Stimulated activated CD4-positive, alpha-beta T cell treated with anti-CD3 and anti-CD28 coated beads, Interleukin-4, amount 100 ng/mL, for 24 hours (primary cell): Measurements from ENCODE around the gene GCN1.
A peak's percentile ranks its signal among the peaks of the same experiment; 100 is the strongest.
"Not testable (repeated sequence)": the region's sequence is repeated elsewhere in the genome, so short reads cannot be mapped to it uniquely, and the experiment has no call there.

Experiments used
- DNase-seq: peaks from one replicate; pipeline ENCODE4 v3.0.0-alpha.2; 2020

Gene GCN1, protein sequence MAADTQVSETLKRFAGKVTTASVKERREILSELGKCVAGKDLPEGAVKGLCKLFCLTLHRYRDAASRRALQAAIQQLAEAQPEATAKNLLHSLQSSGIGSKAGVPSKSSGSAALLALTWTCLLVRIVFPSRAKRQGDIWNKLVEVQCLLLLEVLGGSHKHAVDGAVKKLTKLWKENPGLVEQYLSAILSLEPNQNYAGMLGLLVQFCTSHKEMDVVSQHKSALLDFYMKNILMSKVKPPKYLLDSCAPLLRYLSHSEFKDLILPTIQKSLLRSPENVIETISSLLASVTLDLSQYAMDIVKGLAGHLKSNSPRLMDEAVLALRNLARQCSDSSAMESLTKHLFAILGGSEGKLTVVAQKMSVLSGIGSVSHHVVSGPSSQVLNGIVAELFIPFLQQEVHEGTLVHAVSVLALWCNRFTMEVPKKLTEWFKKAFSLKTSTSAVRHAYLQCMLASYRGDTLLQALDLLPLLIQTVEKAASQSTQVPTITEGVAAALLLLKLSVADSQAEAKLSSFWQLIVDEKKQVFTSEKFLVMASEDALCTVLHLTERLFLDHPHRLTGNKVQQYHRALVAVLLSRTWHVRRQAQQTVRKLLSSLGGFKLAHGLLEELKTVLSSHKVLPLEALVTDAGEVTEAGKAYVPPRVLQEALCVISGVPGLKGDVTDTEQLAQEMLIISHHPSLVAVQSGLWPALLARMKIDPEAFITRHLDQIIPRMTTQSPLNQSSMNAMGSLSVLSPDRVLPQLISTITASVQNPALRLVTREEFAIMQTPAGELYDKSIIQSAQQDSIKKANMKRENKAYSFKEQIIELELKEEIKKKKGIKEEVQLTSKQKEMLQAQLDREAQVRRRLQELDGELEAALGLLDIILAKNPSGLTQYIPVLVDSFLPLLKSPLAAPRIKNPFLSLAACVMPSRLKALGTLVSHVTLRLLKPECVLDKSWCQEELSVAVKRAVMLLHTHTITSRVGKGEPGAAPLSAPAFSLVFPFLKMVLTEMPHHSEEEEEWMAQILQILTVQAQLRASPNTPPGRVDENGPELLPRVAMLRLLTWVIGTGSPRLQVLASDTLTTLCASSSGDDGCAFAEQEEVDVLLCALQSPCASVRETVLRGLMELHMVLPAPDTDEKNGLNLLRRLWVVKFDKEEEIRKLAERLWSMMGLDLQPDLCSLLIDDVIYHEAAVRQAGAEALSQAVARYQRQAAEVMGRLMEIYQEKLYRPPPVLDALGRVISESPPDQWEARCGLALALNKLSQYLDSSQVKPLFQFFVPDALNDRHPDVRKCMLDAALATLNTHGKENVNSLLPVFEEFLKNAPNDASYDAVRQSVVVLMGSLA (N-terminal part only)

DNA sequence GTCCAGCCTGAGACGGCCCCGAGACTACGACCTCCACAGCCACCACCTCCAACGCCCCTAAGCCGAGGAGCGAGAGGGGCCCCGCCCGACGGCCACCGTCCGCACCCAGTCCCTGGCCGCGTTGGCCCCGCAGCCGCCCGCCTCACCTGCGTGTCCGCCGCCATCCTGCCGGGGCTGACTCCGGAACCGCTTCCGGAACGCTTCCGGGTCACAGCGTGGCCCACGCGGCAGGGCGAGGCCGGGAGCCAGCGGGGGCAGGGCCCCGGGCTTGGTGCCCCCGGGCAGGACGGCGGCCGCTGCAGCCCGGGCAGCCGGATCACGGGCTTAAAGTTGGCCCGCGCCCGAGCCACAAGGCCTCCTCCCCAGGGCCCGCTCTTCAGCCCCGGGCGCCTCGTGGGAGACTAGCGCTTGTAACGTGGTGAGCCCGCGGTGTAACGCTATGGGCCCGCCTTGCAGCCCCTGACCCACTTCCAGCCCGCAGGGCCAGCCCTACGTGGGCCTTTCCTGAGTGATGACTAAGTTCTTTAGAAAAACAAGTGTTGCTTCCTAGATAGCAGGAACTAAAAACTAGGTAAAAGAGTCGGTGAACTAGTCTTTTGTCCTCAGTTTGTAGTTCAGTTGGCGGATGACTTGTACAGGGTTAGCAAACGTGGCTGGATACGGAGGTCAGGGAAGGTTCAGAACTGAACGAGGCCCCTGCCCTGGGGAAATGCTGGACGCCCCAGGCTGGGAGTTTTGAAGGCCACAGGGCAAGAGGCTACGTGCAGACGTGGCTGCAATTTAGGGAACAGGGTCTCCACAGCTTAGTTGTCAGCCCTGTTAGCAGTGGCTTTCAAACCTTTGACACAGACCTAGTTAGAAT, at the start of gene GCN1:
Gene GCN1 (minus strand): TSS at position 182 of the 862 bp plus-strand sequence. CDS start 18 bp downstream, at position 164.
- peak; percentile 90 for DNase-seq

DNA sequence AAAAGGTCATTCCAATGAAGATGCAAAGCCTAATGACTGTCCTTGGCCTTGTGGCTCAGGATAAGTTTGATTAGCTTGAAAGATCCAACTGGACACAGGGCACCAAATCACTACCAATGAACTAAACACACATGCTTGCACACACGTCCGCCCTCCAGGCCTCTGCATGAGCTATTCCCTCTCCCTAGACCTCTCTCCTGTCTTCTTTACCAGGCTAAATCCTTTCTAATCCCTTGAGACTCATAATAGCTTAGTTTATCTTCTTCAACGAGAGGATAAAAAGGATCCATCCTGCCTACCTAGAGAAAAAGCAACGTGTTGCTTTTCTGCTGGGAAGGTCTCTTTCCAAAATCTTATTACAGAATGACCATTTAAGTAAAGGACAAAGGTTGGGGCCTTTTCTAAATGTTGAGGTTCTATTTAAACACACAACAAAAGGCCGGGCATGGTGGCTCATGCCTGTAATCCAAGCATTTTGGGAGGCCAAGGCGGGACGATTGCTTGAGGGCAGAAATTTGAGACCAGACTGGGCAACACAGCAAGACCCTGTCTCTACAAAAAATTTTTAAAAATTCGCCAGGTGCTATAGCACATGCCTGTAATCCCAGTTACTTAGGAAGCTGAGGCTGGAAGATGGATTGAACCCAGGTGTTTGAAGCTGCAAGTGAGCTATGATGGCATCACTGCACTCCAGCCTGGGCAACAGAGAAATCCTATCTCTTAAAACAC, 48.6 kb upstream of the GCN1 start:
- DNase-seq: no peak

- no peak for DNase-seq
Measured at GRCh38 chr12:120242275-120242799, 47.8 kb upstream of the GCN1 start.

DNA sequence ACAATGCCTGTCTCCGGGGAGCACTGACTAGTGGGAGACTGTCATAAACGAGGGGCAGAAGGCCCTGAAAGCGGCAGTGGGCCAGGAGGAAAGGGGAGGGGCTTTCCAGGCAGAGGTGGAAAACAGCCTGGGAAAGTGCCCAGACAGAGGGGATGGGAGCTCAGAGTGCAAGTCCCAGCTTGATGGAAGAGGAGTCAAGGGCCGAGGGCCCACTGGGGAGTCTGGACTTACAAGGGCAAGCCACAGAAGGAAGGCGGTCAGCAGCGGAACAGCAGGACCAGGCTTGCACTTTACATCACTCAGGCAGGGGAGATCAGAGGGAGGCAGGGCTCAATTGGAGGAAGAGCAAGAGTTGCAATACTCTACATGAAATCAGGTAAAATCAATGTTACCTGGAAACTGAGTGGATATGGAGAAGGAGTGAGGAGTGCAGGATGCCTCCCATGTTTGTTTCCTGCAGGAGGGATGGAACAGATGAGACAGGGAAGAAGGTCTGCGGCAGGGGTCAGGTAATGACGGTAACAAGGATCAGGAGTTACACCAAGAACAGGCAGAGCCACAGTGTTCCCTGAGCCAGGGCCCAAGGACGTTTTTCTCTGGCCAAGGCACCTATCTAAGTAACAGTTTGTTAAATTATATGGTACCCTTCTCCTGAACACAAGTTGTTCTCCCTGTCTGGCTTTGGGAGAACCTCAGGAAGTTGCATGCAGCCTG, 47.2 kb upstream of the GCN1 start:
- no peak for DNase-seq

DNA sequence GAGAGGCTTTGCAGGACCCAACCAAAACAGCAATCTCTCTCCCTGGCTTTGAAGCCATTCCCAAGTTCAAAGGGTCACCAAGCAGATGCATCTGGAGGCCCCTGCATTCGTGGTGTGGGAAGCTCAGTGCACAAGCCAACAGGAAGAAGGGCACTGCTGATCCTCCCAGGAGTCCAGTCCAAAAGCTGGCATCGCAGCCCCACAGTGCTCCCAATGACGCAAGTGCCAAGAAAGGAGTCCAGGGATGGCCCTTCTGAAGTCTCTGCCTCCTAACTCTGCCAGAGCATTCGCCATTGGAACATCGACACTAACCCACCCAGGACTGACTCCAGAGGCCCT, 45.9 kb upstream of the GCN1 start:
- DNase-seq: no peak

DNA sequence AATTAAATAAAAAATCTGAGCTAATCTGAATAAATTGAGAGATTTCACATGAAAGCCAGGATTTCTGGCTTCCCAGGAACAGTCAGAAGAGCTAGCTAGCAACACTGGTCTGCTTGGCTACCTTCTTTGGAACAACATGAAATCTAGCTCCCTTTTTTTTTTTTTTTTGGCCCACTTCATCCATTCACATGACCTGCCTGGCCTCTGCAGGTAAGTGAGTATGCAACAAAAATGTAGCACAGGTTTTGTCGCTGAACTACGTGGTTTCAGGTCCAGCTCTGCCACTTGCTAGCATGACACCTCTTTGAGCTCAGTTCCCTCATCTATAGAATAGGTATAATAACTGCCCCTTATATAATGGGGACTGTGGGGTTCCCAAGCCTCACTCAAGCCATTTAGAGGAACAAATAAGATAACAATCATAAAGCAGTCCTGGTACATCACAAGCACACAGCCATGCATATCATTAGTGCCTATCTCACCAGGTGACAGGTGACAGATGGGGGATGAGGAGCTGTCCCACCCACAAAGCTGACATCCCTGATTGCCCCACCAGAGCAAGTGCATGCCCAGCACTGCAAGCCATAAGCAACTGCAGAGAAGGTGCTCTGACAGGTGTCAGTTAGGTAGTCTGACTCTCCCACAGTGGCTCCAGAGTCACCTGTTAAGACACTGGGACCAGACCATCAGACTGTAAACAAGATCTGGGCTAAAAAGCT, 45.4 kb upstream of the GCN1 start:
- DNase-seq: no peak

GRCh38 chr12:120238839-120239445, 44.4 kb upstream of the GCN1 start:
- DNase-seq: no peak

DNA sequence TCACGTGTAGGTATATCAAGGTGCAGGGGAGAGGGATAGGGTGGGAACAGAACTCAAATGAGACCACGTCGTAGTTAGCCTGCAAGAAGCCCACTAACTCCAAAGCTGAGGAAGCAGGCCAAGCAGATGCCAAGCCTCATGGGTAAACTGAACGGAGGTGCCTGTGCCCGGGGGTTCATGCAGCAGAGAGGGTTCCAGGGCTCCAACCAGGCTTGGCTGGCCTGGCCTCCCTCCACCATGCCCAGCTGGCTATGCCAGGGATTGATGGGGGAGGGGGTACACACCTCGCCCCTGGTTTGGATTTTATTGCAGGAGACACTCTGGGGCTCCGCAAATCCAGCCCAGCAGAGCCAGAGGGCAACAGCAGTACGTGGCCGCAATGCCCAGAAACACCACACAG, 43.7 kb upstream of the GCN1 start:
- DNase-seq: no peak

- no peak for DNase-seq
Measured at GRCh38 chr12:120237360-120238171, 43.1 kb upstream of the GCN1 start.

DNA sequence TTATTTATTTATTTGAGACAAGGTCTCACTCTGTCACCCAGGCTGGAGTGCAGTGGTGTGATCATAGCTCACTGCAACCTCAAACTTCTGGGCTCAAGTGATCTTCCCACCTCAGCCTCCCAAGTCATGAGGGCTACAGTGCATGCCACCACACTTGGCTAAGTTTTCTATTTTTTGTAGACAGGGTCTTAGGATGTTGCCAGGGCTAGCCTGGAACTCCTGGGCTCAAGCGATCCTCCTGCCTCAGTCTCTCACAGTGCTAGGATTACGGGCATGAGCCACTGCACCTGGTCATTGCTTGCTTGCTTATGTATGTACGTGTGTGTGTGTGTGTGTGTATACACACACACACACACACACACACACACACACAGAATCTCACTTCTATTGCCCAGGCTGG, 42.3 kb upstream of the GCN1 start:
- DNase-seq: not testable (repeated sequence)

DNA sequence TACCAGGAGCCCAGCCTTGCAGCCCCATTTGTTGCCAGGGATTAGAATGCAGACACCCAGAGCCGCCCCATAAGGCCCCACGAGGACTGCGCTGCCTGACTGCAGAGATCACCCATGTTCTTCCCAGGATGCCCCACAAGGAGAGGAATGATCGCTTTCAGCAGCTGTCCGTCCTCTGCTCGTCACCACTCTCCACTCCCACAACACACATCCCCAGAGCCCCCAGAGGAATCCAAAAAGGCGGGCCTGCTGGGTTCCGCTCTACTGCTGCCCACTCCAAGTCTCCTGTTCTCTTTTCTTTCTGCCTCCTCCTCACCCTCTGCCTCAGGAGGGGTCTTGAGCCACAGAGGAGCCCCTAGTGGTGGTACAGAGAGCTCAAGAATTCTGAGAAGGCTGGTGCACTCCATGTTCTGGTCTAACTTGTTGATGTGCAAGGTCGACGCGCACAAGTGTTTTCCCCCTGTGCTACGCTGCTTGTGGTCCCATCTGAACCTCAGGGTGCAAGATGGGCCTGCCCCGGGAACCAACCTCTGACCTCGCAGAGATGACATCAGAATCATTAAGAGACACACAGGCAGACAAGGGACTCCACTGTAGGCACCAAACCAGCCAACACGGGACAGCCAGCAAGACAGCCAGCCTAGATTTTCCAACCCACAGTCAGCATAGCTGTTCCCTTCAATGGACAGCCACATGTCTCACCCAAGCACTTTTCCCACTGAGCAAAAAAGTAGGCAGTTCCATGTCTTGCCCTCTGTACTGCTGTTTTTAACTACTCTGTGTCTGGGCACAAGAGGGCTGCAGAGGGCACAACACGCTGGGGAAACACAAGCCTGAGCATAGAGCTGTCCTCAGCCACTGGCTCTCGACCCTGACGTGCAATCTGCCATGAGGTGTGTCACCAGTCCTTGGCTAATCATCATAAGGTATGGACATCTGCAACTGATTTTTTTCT, 41.1 kb upstream of the GCN1 start:
- DNase-seq: no peak

DNA sequence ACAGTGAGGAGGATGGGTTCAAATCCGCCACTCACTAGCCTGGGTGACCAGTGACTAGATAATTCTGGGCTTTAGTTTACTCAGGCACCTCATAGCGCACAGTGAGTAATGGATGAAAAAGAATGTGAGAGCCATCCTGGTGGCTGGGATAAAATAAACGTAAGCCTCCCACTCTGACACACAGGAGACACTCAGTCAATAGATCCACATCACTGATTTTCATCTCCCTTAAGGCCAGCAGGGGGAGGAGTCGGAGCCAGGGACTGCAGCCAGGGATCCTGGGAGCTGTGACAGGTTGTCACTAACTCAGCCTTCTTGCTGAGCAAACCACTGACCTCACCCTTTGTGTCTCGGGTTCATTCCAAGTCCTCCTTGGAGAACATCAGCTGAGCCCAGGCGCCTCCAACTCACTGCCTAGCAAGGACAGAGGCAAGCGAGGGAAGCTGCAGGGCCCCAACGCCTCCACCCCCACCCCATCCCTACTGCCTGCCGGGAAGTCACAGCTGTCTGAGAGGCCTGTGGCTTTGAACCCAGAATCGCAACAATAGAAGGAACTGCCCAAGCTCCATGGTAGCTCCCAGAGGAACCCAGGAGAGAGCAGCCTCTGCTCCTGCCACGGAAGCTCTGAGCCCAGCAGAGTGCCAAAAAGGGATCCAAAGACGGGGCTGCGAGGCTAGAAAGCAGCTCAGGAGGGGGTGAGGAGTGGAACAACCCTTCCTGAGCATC, 40.3 kb upstream of the GCN1 start:
- no peak for DNase-seq

DNA sequence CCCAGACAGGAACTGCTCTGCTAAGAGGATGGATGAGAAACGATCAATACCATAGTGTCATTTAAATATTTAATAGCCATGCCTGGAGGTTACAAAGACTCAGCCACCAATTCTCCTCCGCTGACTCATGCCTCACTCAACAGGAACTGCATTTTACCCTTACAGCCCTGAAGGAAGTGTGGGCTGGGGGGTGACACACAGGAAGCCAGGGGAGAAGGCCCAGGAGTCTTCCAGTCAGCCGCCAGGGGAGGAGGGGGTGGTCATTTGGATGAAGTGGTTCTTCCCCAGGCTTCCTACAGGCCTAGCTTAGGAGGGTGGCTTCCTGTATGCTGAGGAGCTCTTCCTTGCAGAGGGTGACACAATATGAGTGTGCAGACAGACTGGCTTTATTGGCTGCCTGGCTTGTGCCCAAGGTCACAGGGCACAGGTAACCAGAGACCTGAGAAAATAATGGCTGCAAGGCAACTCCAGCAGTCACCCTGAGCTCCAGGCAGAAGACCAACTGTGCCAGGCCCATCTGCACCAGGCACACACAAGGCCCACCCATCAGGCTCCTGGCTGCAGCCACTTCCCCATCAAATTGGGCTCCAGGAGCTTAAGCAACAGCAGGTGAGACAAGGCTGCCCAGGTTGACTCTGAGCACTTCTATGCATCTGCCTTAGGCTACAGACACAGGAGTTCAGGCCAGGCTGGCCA, 36.9 kb upstream of the GCN1 start:
- DNase-seq: peak; percentile 85

DNA sequence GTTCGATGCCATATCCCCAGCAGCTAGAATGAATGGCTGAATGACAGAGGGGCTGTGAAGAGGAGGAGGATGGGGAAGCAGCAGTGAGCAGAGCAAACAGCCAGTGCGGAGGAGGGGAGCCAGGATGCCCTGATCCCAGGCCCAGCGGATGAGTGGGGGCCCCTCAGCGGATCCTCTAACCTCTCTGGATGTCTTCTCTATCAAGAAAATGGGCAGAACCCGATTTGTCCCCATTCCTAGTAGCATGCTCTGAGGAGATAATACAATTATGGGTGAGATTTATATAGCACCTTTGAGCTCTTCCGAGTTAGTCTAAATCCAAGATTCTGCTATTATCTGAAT, 36.4 kb upstream of the GCN1 start:
- DNase-seq: no peak

- DNase-seq: no peak
Measured at GRCh38 chr12:120230326-120230973, 35.9 kb upstream of the GCN1 start.
